Osteocyte (in vitro differentiated cells): ENCODE measurements around the gene CHST15. TPM values are rescaled to one million over a fixed set of nuclear protein-coding genes. Genes with fewer than 3 reads are reported as not detected.
A peak's percentile ranks its signal among the peaks of the same experiment; 100 is the strongest.

Experiments
- DNase-seq: peaks from one replicate; pipeline ENCODE4 v3.0.0; 2021; ENCODE audit warnings: mixed read lengths; ENCODE audit not compliant: unreplicated experiment; ENCODE audit errors: extremely low spot score
- H3K27ac Mint-ChIP-seq: one replicate; pipeline ENCODE4 v1.8.0; 2021; ENCODE audit warnings: mild to moderate bottlenecking, mixed read lengths; ENCODE audit not compliant: unreplicated experiment
- H3K27me3 Mint-ChIP-seq: one replicate; pipeline ENCODE4 v1.8.0; 2021; ENCODE audit warnings: mixed read lengths; ENCODE audit not compliant: unreplicated experiment
- H3K36me3 Mint-ChIP-seq: one replicate; pipeline ENCODE4 v1.8.0; 2021; ENCODE audit warnings: mixed read lengths; ENCODE audit not compliant: unreplicated experiment
- H3K4me1 Mint-ChIP-seq: one replicate; pipeline ENCODE4 v1.8.0; 2021; ENCODE audit warnings: mixed read lengths; ENCODE audit not compliant: unreplicated experiment
- H3K4me3 Mint-ChIP-seq: one replicate; pipeline ENCODE4 v1.8.0; 2021; ENCODE audit warnings: mild to moderate bottlenecking, moderate library complexity, mixed read lengths; ENCODE audit not compliant: unreplicated experiment
- H3K9me3 Mint-ChIP-seq: one replicate; pipeline ENCODE4 v1.8.0; 2021; ENCODE audit warnings: mixed read lengths; ENCODE audit not compliant: unreplicated experiment
- CTCF ChIP-seq: fragments of 200-600 bp; sonication (generic); IDR thresholded peaks from 2 replicates; pipeline ENCODE4 v1.5.0; 2021; ENCODE audit warnings: antibody characterized with exemption, mild to moderate bottlenecking, moderate library complexity
- total RNA-seq: library from RNA; stranded (reverse); gene quantifications from 2 replicates; pipeline ENCODE4 v1.2.1, GENCODE V29; 2021

Gene CHST15
- total RNA-seq, 1 donor from 2014 or later = 66.3 TPM

DNA sequence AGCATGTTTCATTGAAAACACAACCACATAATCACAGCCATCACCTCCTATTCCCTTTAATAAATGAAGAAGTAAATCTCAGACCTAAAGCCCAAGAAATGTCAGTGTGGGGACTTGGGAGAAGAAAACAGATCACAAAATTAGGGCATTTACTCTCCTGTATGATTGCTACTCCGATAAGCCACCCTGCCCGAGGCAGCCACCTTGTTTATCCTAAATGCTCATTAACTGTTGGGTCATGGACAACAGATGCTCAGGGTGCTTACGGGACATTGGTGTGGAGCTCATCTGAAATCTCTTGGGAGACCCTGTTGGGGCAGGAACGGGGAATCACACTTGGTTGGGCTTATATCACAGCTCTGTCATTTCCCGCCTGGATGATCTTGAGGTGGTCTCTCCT lies 17.5 kb upstream of the CHST15 start:
- Mint-ChIP-seq H3K4me1 (peaks cover 27% of the 10 kb centered on the region), H3K9me3 (no peaks in the 10 kb centered on the region), H3K36me3 (no peaks in the 10 kb centered on the region), H3K4me3 (no peak overlapping the region), H3K27ac (no peak overlapping the region), H3K27me3 (peaks cover 22% of the 10 kb centered on the region)
- DNase-seq = no peak
- TF ChIP-seq CTCF = no peak

GRCh38 chr10:124109261-124109660 lies 15.9 kb upstream of the CHST15 start:
- Mint-ChIP-seq H3K4me3 (no peak overlapping the region), H3K9me3 (no peaks in the 10 kb centered on the region), H3K4me1 (peaks cover 43% of the 10 kb centered on the region), H3K27ac (no peak overlapping the region), H3K36me3 (no peaks in the 10 kb centered on the region), H3K27me3 (peaks cover 15% of the 10 kb centered on the region)
- no peak for TF ChIP-seq CTCF
- no peak for DNase-seq

GRCh38 chr10:124107072-124107471 lies 13.7 kb upstream of the CHST15 start:
- TF ChIP-seq CTCF = no peak

GRCh38 chr10:124106241-124106879 lies 13.0 kb upstream of the CHST15 start:
- no peaks in the 10 kb centered on the region for H3K9me3 Mint-ChIP-seq
- peaks cover 47% of the 10 kb centered on the region for H3K4me1 Mint-ChIP-seq
- DNase-seq = no peak
- no peak for TF ChIP-seq CTCF
- H3K27ac Mint-ChIP-seq = peak overlapping the region; percentile 61
- H3K36me3 Mint-ChIP-seq = no peaks in the 10 kb centered on the region
- no peak overlapping the region for H3K4me3 Mint-ChIP-seq
- H3K27me3 Mint-ChIP-seq = peaks cover 3% of the 10 kb centered on the region

More at GRCh38 chr10:124107072-124107471, 13.7 kb upstream of the CHST15 start:
- peaks cover 5% of the 10 kb centered on the region for H3K27me3 Mint-ChIP-seq
- H3K9me3 Mint-ChIP-seq = no peaks in the 10 kb centered on the region
- no peak for DNase-seq
- H3K4me1 Mint-ChIP-seq = peaks cover 47% of the 10 kb centered on the region
- H3K27ac Mint-ChIP-seq = no peak overlapping the region
- H3K36me3 Mint-ChIP-seq = no peaks in the 10 kb centered on the region
- H3K4me3 Mint-ChIP-seq = no peak overlapping the region

DNA sequence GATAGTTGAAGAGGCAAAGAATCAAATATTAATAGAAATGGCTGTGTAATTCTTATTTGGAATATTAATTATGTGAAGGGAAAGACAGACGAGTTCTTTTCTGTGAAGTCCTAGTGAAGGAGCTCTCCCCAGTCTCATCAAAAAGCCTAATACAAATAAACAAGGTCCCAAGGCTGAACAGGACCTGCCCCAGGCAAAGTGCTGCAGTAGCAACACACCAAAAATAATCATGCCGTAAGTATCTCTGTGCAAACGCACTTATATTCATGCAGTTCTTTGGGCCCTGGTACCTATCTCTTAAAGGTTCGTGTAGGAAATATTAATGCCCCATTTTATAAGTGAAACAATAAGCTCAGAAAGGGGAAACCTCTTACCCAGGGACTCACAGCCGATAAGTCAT lies 12.2 kb upstream of the CHST15 start:
- H3K27ac Mint-ChIP-seq = peak overlapping the region; percentile 61
- no peak for DNase-seq

More for the DNA sequence above, 12.2 kb upstream of the CHST15 start:
- Mint-ChIP-seq H3K4me3 (no peak overlapping the region), H3K27me3 (no peaks in the 10 kb centered on the region), H3K4me1 (peaks cover 47% of the 10 kb centered on the region), H3K36me3 (no peaks in the 10 kb centered on the region), H3K9me3 (no peaks in the 10 kb centered on the region)
- no peak for TF ChIP-seq CTCF
